HepG2 (cell line): ENCODE results near the gene EFEMP2. TPM values are rescaled to one million over a fixed set of nuclear protein-coding genes. Genes with fewer than 3 reads are reported as not detected.
A peak's percentile ranks its signal among the peaks of the same experiment; 100 is the strongest.

ENCODE experiments used
- ATF2 ChIP-seq: sonication (generic); formaldehyde crosslinking; IDR thresholded peaks from 2 replicates; pipeline ENCODE4 v1.4.0; 2020; ENCODE audit warnings: missing genetic modification reagents
- GABPB1 ChIP-seq: IDR thresholded peaks from 2 replicates; pipeline ENCODE4 v1.6.1; 2016; ENCODE audit warnings: mild to moderate bottlenecking, missing genetic modification reagents, moderate library complexity, missing compliant biosample characterization
- GZF1 ChIP-seq: sonication (generic); formaldehyde crosslinking; IDR thresholded peaks from 2 replicates; pipeline ENCODE4 v1.5.1; 2020; ENCODE audit warnings: mild to moderate bottlenecking, missing genetic modification reagents
- KDM4B ChIP-seq: sonication (generic); formaldehyde crosslinking; IDR thresholded peaks from 2 replicates; pipeline ENCODE4 v1.4.0; 2020; ENCODE audit warnings: missing genetic modification reagents
- KLF15 ChIP-seq: sonication (generic); formaldehyde crosslinking; IDR thresholded peaks from 2 replicates; pipeline ENCODE4 v1.8.1; 2023; ENCODE audit warnings: borderline replicate concordance, mild to moderate bottlenecking, inconsistent platforms, missing genetic modification reagents, mixed read lengths
- KLF16 ChIP-seq, 2 experiments: sonication (generic) in 1 of 2; formaldehyde crosslinking in 1 of 2; IDR thresholded peaks; 2 replicates each; pipeline versions ENCODE4 v1.6.1 to v1.8.0; 2016 to 2023; ENCODE audit warnings: missing genetic modification reagents in 2 of 2, missing compliant biosample characterization in 1 of 2
- MYPOP ChIP-seq: sonication (generic); formaldehyde crosslinking; IDR thresholded peaks from 2 replicates; pipeline ENCODE4 v1.8.1; 2023; ENCODE audit warnings: mild to moderate bottlenecking, moderate library complexity, missing genetic modification reagents
- NFE2L1 ChIP-seq: sonication (generic); formaldehyde crosslinking; IDR thresholded peaks from 2 replicates; pipeline ENCODE4 v1.4.0; 2020; ENCODE audit warnings: missing genetic modification reagents, mild to moderate bottlenecking, borderline replicate concordance
- RCOR2 ChIP-seq: IDR thresholded peaks from 2 replicates; pipeline ENCODE4 v1.6.1; 2016; ENCODE audit warnings: missing biosample characterization, missing genetic modification reagents
- REPIN1 ChIP-seq: sonication (generic); formaldehyde crosslinking; IDR thresholded peaks from 2 replicates; pipeline ENCODE4 v1.8.0; 2022; ENCODE audit warnings: missing genetic modification reagents, low read depth, mild to moderate bottlenecking, borderline replicate concordance
- RFX3 ChIP-seq: IDR thresholded peaks from 2 replicates; pipeline ENCODE4 v1.6.1; 2016; ENCODE audit warnings: missing biosample characterization, missing genetic modification reagents
- TRIM24 ChIP-seq: sonication (generic); formaldehyde crosslinking; IDR thresholded peaks from 2 replicates; pipeline ENCODE4 v1.8.0; 2022; ENCODE audit warnings: mild to moderate bottlenecking, missing genetic modification reagents
- ZBTB20 ChIP-seq: sonication (generic); formaldehyde crosslinking; IDR thresholded peaks from 2 replicates; pipeline ENCODE4 v1.8.1; 2023; ENCODE audit warnings: missing genetic modification reagents, low read depth, mild to moderate bottlenecking, borderline replicate concordance
- ZFX ChIP-seq: sonication (generic); formaldehyde crosslinking; IDR thresholded peaks from 2 replicates; pipeline ENCODE4 v1.4.0; 2020; ENCODE audit warnings: mild to moderate bottlenecking, low read depth, missing genetic modification reagents, moderate library complexity
- ZNF138 ChIP-seq: sonication (generic); formaldehyde crosslinking; IDR thresholded peaks from 2 replicates; pipeline ENCODE4 v1.5.0; 2020; ENCODE audit warnings: mild to moderate bottlenecking, low read depth, missing genetic modification reagents
- ZNF24 ChIP-seq: fragments of 450-650 bp; IDR thresholded peaks from 2 replicates; pipeline ENCODE4 v1.6.1; 2017; ENCODE audit warnings: antibody characterized with exemption, mild to moderate bottlenecking
- ZNF337 ChIP-seq: sonication (generic); formaldehyde crosslinking; IDR thresholded peaks from 2 replicates; pipeline ENCODE4 v1.5.1; 2020; ENCODE audit warnings: missing genetic modification reagents, low read depth, mild to moderate bottlenecking, borderline replicate concordance
- ZNF484 ChIP-seq: sonication (generic); formaldehyde crosslinking; IDR thresholded peaks from 2 replicates; pipeline ENCODE4 v1.5.1; 2020; ENCODE audit warnings: mild to moderate bottlenecking, low read depth, missing genetic modification reagents, borderline replicate concordance
- ZNF557 ChIP-seq: sonication (generic); formaldehyde crosslinking; IDR thresholded peaks from 2 replicates; pipeline ENCODE4 v1.4.0; 2020; ENCODE audit warnings: missing genetic modification reagents
- ZNF563 ChIP-seq: sonication (generic); formaldehyde crosslinking; IDR thresholded peaks from 2 replicates; pipeline ENCODE4 v1.8.0; 2022; ENCODE audit warnings: mild to moderate bottlenecking, moderate library complexity, missing genetic modification reagents
- ZNF670 ChIP-seq: sonication (generic); formaldehyde crosslinking; IDR thresholded peaks from 2 replicates; pipeline ENCODE4 v1.8.0; 2022; ENCODE audit warnings: mild to moderate bottlenecking, missing genetic modification reagents, borderline replicate concordance
- ZNF75D ChIP-seq: sonication (generic); formaldehyde crosslinking; IDR thresholded peaks from 2 replicates; pipeline ENCODE4 v1.8.1; 2023; ENCODE audit warnings: missing genetic modification reagents, mild to moderate bottlenecking, borderline replicate concordance
- polyA plus RNA-seq, 8 experiments: library from polyadenylated mRNA; depleted of rRNA in 3 of 8; stranded (reverse) in 7 of 8; unstranded in 1 of 8; fragments of >200 nt; fragmentation: Illumina TruSeq in 4 of 8; extraction: Trizol in 4 of 8; gene quantifications; 2 replicates each; pipeline versions ENCODE4 v1.2.1 to v1.2.3, GENCODE V29; 2011 to 2016; ENCODE audit warnings: low read depth in 4 of 8, missing spikeins in 1 of 8, mixed read lengths in 1 of 8; ENCODE audit not compliant: insufficient read depth in 1 of 8
- total RNA-seq, 5 experiments: library from RNA; depleted of rRNA; stranded (reverse); fragments of >200 nt; fragmentation: Illumina TruSeq; extraction: Trizol; gene quantifications; 2 replicates each; pipeline ENCODE4 v1.2.3, GENCODE V29; 2016; ENCODE audit warnings: low read depth in 1 of 5
- TF ChIP-seq, protein P1 (sequence below): sonication (generic); formaldehyde crosslinking; IDR thresholded peaks from 2 replicates; pipeline ENCODE4 v1.5.1; 2020; ENCODE audit warnings: missing genetic modification reagents, mild to moderate bottlenecking, borderline replicate concordance
- TF ChIP-seq, protein P2 (sequence below): sonication (generic); formaldehyde crosslinking; IDR thresholded peaks from 2 replicates; pipeline ENCODE4 v1.5.1; 2020; ENCODE audit warnings: mild to moderate bottlenecking, missing genetic modification reagents, moderate library complexity

The EFEMP2 gene
- total and polyA plus RNA-seq, 2 of the 13 experiments (the other 11 are each of a cell fraction or from before 2014, with no cell fraction given): 7.4 to 29.7 TPM

DNA sequence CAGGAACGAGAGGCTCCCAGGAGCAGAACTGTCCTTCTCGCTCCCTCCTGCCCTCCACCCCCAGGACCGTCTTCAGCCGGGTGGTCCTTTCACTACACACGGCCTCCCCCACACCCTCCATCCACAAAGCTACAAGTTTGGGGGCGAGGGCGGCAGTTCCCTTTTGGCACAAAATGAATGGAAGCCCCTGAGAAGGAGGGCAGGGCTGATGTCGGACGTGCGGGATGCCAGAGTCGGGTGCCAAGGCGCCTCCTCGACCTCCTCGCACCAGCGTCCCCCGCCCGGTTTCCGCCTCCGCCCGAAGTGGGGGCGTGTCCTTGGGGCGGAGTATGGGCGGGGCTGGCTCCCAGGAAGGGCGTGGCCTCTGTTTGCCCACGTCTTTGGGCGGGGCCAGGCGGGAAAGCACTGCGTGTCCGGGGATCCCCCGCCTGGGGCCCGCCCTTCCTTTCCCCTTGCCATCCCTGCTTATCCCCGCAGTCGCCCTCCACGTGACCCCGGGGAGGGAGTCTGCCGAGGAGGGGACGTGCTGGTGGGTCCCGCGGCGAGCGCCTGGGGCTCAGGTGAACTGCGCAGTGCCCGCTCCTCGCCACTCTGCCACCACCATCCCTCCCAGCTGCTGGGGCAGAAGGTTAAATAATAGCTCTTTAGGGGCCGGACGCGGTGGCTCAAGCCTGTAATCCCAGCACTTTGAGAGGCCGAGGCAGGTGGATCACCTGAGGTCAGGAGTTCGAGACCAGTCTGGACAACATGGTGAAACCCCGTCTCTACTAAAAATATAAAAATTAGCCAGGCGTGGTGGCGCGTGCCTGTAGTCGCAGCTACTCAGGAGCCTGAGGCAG, 937 bp upstream of the EFEMP2 start (continued):
- TF ChIP-seq ATF2 (CRISPR knock-in tag): 0 out of 2 replicates have a peak, but pooled peaks have one; percentile 13
- no peak for TF ChIP-seq REPIN1 (CRISPR knock-in tag)
- TF ChIP-seq MYPOP: no peak; the same call in 1 of the 2 replicates
- TF ChIP-seq TRIM24 (CRISPR knock-in tag): no peak
- TF ChIP-seq NFE2L1: no peak
- TF ChIP-seq ZNF484 (CRISPR knock-in tag): no peak
- no peak for TF ChIP-seq KDM4B
- no peak for TF ChIP-seq RFX3 (CRISPR knock-in tag)
- TF ChIP-seq KLF15: no peak
- peak; percentile 43; the same call in 1 of the 2 replicates for TF ChIP-seq ZNF563 (CRISPR knock-in tag)
- no peak; the same call in 1 of the 2 replicates for TF ChIP-seq ZNF557 (CRISPR knock-in tag)
- TF ChIP-seq ZNF75D: no peak
- TF ChIP-seq, protein P1, sequence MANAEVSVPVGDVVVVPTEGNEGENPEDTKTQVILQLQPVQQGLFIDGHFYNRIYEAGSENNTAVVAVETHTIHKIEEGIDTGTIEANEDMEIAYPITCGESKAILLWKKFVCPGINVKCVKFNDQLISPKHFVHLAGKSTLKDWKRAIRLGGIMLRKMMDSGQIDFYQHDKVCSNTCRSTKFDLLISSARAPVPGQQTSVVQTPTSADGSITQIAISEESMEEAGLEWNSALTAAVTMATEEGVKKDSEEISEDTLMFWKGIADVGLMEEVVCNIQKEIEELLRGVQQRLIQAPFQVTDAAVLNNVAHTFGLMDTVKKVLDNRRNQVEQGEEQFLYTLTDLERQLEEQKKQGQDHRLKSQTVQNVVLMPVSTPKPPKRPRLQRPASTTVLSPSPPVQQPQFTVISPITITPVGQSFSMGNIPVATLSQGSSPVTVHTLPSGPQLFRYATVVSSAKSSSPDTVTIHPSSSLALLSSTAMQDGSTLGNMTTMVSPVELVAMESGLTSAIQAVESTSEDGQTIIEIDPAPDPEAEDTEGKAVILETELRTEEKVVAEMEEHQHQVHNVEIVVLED (CRISPR knock-in tag): peak; percentile 53
- TF ChIP-seq ZNF24: no peak
- no peak for TF ChIP-seq ZNF138 (CRISPR knock-in tag)
- TF ChIP-seq, protein P2, sequence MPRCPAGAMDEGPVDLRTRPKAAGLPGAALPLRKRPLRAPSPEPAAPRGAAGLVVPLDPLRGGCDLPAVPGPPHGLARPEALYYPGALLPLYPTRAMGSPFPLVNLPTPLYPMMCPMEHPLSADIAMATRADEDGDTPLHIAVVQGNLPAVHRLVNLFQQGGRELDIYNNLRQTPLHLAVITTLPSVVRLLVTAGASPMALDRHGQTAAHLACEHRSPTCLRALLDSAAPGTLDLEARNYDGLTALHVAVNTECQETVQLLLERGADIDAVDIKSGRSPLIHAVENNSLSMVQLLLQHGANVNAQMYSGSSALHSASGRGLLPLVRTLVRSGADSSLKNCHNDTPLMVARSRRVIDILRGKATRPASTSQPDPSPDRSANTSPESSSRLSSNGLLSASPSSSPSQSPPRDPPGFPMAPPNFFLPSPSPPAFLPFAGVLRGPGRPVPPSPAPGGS (CRISPR knock-in tag): peak; percentile 91
- TF ChIP-seq ZNF670 (CRISPR knock-in tag): peak; percentile 80
- TF ChIP-seq KLF16 (CRISPR knock-in tag; IDR thresholded peaks at IDR 0.05): peak in 1 of 2 experiments; percentile 56; a peak in 1 of 4 replicates
- TF ChIP-seq ZNF337: no peak
- no peak for TF ChIP-seq GZF1 (CRISPR knock-in tag)
- no peak; the same call in 1 of the 2 replicates for TF ChIP-seq ZBTB20
- no peak; the same call in 1 of the 2 replicates for TF ChIP-seq ZFX (CRISPR knock-in tag)
- TF ChIP-seq RCOR2 (CRISPR knock-in tag): peak; percentile 42; the same call in 1 of the 2 replicates
- TF ChIP-seq GABPB1: peak; percentile 87
